ENCODE results near the gene ANKFN1. TPM values are rescaled to one million over a fixed set of nuclear protein-coding genes. Genes with fewer than 3 reads are reported as not detected.

Gene ANKFN1
- total RNA-seq, 1 experiment from 2014 or later, result not detected

GRCh38 chr17:56316604-56317003, 163.3 kb downstream of the ANKFN1 start:
- H3K4me1 ChIP-seq (ENCODE audit: control insufficient read depth, insufficient read depth, low read length), result no peaks in the 10 kb centered on the region
- intact Hi-C loops (cut with micrococcal nuclease; ENCODE audit: unreplicated experiment), result loop anchor here (5.0 kb wide), 2 partner anchors 184 to 789 kb away; no protein-coding TSS in a partner anchor
- no peaks in the 10 kb centered on the region for H3K36me3 ChIP-seq (ENCODE audit: control insufficient read depth, insufficient read depth, low read length)
- TF ChIP-seq TCF7L2 (IDR thresholded peaks at IDR 0.05; ENCODE audit: low read depth, low read length) (no peak), CTCF (IDR thresholded peaks at IDR 0.05) (no peak), POLR2AphosphoS5 (IDR thresholded peaks at IDR 0.05; ENCODE audit: low read depth, low read length) (no peak), REST (IDR thresholded peaks at IDR 0.05; ENCODE audit: insufficient read depth in 1 of 2, low read depth in 2 of 2, low read length in 1 of 2) (no peak), SIN3A (IDR thresholded peaks at IDR 0.05; ENCODE audit: borderline replicate concordance, insufficient read depth, low read depth, low read length) (no peak)
- in situ Hi-C loops (cut with HindIII; ENCODE audit: low pct_unique_long_range_greater_than_20kb, low sequenced_read_pairs), result no loop called here
- ATAC-seq (no peak), DNase-seq (ENCODE audit: low read depth, low spot score) (no peak)
- no peaks in the 10 kb centered on the region for H3K9me3 ChIP-seq (ENCODE audit: control insufficient read depth, insufficient read depth, low read depth, low read length)
- POLR2A ChIA-PET, result no interaction called here
- no peak overlapping the region for H3K27ac ChIP-seq (ENCODE audit: low read length)
- CTCF ChIA-PET, result no interaction called here
- H3K4me3 ChIP-seq (ENCODE audit: low read depth in 2 of 2, low read length in 2 of 2), result no peak overlapping the region
- BruUV-seq (replicated peaks), result no TSS peak
- H3K27me3 ChIP-seq (ENCODE audit: control insufficient read depth, insufficient read depth, low read length), result no peaks in the 10 kb centered on the region

GRCh38 chr17:56317351-56318208, 164.3 kb downstream of the ANKFN1 start:
- H3K27me3 ChIP-seq (ENCODE audit: control insufficient read depth, insufficient read depth, low read length), result no peaks in the 10 kb centered on the region
- CTCF ChIA-PET, result no interaction called here
- DNase-seq (ENCODE audit: low read depth, low spot score) (no peak), ATAC-seq (no peak)
- intact Hi-C loops (cut with micrococcal nuclease; ENCODE audit: unreplicated experiment), result loop anchor here (5.0 kb wide), 2 partner anchors 185 to 790 kb away; no protein-coding TSS in a partner anchor
- no peak overlapping the region for H3K4me3 ChIP-seq (ENCODE audit: low read depth in 2 of 2, low read length in 2 of 2)
- BruUV-seq (replicated peaks), result no TSS peak
- no peak overlapping the region for H3K27ac ChIP-seq (ENCODE audit: low read length)
- in situ Hi-C loops (cut with HindIII; ENCODE audit: low pct_unique_long_range_greater_than_20kb, low sequenced_read_pairs), result no loop called here
- POLR2A ChIA-PET, result no interaction called here
- H3K9me3 ChIP-seq (ENCODE audit: control insufficient read depth, insufficient read depth, low read depth, low read length), result no peaks in the 10 kb centered on the region
- no peaks in the 10 kb centered on the region for H3K36me3 ChIP-seq (ENCODE audit: control insufficient read depth, insufficient read depth, low read length)
- no peaks in the 10 kb centered on the region for H3K4me1 ChIP-seq (ENCODE audit: control insufficient read depth, insufficient read depth, low read length)
- TF ChIP-seq REST (IDR thresholded peaks at IDR 0.05; ENCODE audit: insufficient read depth in 1 of 2, low read depth in 2 of 2, low read length in 1 of 2), result no peak
- TF ChIP-seq POLR2AphosphoS5 (IDR thresholded peaks at IDR 0.05; ENCODE audit: low read depth, low read length), result no peak
- no peak for TF ChIP-seq SIN3A (IDR thresholded peaks at IDR 0.05; ENCODE audit: borderline replicate concordance, insufficient read depth, low read depth, low read length)
- TF ChIP-seq CTCF (IDR thresholded peaks at IDR 0.05), result no peak
- no peak for TF ChIP-seq TCF7L2 (IDR thresholded peaks at IDR 0.05; ENCODE audit: low read depth, low read length)
